Nucleus accumbens (tissue), 56 donors: ENCODE data around the gene ELMO3.

ENCODE experiments used
- DNase-seq, 56 donors: peaks; one replicate each; lab custom pipeline; 2025; lab: John Stamatoyannopoulos, UW

The ELMO3 gene

DNA sequence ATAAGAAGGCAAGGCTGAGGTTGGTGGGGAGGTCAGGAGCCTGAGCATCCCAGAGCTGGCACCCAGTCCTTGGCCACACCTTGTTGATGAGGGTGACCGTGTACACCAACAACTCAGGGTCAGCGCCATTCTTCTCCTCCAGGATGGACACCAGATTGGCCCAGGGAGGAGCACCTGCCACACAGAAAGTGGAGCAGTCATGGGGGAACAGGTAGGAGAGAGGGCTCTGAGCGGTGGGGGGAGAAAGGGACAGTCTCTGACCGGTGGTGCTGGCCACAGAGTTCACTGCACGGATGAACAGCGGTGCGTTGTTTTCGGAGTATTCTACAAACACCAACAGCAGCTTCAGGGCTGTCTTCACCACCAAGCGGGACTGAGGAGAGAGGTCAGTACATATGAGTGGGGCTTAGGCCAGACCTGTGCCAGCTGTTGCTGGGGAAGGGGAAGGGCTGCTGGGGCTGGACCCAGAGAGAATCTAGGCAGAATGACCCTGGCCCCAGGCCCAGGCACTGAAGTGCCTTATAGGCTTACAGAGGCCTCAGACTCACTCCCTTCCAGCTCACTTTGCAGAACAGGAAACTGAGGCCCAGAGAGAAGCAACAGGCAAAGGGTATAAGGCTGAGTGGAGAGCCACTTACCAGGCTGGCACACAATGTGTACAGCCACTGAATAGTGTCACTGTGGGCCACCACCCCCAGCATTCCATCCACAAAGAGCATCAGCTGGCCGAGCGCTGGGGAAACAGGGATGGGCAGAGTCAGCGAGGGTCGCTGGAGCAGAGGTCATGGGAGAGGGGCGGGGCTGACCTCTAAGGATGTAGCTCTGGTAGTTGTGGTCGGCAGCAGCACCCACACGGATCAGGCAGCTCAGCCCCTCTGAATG is 38.7 kb downstream of the ELMO3 start:
- DNase-seq, result no peak

GRCh38 chr16:67238278-67238575 is 39.3 kb downstream of the ELMO3 start:
- no peak for DNase-seq

DNA sequence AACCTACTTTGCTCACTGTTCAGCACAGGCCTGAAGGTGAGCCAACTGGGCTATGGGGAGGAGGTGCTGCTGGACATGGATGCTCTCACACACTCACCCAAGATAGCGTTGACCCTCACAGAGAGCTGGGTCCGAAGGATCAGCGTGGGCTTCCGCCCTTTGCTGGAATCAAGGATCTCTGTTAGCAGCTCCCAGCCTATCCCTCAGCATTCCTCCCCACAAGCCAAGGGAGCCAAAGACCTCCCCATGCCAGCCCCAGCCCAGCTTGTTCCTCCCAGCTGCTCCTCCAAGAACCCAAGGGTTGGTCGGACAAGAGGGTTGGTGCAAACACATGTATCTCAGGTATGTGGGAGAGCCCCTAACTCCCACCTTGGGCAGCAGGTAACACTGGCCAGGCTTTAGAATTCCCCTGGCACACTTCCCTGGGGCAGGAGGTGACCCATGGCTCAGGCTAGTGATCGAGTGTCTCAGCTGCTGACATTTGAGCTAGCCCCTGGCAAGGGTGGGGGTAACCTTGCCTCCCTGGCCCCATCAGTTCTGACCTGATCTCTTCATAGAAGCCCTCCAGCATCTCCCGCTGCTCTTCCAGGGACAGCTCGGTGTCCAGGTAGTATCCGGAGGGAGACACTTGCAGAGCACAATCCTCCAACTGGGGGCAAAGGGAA is 40.0 kb downstream of the ELMO3 start:
- no peak for DNase-seq

- DNase-seq, result no peak
Observed at GRCh38 chr16:67240506-67240905, 41.6 kb downstream of the ELMO3 start.

GRCh38 chr16:67241008-67241900 is 42.3 kb downstream of the ELMO3 start:
- peak in 4 of 56 donors; percentile 10 to 39 (median 36) for DNase-seq

GRCh38 chr16:67242138-67242730 is 43.3 kb downstream of the ELMO3 start:
- no peak for DNase-seq

GRCh38 chr16:67243481-67243880 is 44.5 kb downstream of the ELMO3 start:
- peak in 2 of 56 donors; percentile 10 to 16 for DNase-seq

DNA sequence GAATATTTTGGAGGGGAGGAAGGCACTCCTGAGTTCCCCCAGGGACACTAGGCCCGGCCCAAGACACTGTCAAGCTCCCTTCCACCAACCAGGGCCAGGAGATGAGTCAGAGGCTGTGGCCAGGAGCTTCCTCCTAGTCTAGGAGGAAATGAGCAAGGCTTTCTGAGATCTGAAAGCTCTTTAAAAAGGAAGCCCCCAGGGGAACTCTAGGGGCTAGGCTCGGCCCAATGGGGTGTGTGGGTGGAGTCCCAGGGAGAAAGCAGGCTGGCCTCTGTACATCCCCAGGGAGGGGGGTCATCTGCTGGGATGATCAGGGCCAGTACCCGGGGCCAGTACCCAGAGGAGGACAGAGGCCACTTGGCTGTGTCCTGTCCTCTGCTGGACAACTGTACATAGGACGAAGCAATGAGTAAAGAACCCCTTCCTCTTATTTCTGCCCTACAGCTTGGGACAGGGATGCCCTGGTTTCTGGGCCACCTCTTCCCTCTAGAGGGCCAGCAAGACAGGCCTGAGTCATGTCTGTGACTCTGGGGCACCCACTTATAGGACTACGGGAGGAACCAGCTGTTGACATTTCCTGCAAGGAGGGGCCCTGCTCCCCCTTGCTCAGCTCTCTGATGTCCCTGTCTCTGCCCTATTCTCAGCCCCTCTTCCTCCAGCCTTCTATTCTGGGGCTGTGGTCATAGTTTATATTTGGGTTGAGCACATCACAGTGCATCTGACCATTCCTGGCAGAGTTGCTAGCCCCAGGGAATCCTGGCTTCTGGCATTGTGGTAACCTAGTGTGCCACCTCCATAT is 45.7 kb downstream of the ELMO3 start:
- peak in 20 of 56 donors; percentile 13 to 60 (median 31) for DNase-seq

GRCh38 chr16:67245186-67245585 is 46.3 kb downstream of the ELMO3 start:
- no peak for DNase-seq

DNA sequence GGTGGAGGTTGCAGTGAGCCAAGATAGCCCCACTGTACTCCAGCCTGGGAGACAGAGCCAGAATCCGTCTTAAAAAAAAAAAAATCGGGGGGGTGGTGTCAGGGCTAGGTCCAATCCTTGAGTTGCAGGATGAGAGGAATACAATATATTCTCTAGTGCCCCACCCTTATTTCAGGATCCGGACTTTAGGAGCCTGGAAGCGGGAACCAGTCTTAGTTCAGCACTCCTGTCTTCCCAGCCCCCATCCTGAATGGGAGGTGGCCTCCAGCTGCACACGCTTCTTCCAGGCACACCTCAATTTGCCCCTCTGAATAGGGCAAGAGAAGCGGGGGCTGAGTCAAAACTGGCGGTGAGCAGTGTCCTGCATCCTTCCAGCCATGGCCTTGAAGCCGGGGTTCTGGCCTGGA is 46.7 kb downstream of the ELMO3 start:
- no peak for DNase-seq

DNA sequence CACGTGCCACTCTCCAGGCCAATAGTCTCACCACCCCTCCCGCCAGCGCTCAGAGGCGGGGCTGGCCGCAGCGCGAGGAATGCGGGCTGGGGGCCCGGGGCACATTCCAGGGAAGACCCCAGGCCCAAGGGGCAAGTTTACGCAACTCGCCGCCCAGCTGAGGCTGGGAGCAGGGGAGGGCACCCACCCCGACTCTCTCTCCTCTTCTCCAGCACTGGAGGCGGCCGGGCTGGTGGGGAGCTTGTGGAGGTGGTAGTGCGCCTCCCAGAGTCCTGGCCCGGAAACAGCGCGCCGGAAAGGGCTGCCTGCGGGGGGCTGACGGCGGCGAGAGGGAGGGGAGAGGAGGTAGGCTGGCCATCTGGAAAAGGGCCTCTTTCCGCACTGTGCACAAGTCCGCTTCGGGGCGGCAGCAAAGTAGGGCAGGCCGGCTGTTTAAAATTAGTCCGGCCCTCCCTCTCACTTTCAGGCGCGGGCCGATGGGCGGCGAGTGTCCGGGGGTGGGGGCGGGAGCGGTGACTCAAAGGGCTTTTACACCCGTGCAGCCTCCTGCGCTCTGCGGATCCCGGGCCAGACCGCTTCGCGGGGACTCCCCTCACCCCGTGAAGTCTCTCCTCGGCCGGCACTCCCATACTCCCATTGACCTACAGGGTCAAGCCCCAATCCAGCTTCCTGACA is 47.3 kb downstream of the ELMO3 start:
- peak in 40 of 56 donors; percentile 14 to 80 (median 50) for DNase-seq

- DNase-seq, result peak in 2 of 56 donors; percentile 35 to 54
Observed at GRCh38 chr16:67246756-67247191, 47.8 kb downstream of the ELMO3 start.

- peak in 55 of 56 donors; percentile 45 to 95 (median 86) for DNase-seq
Observed at GRCh38 chr16:67247192-67248072, 48.5 kb downstream of the ELMO3 start, which contains the start of gene FHOD1. FHOD1 (minus strand) TSS chr16:67247481; CDS start chr16:67247410, 71 bp downstream.

DNA sequence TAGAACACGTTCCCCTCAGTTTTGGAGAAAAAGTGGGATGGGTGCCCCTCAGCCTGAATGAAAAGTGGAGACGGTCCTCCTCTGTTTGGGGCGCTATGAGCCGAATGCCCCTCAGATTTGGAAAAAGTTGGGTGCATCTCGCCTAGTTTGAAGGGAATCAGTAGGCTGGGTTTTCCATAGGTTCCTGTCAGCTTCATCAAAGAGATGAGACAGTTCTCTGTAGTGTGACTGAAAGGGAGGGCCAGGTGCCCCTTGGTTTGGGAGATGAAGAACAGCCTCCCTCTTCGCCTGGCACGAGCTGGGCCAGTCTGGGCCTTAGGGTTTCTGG is 49.1 kb downstream of the ELMO3 start:
- no peak for DNase-seq

- DNase-seq, result peak in 4 of 56 donors; percentile 7 to 55 (median 21)
Observed at GRCh38 chr16:67248401-67249177, 49.7 kb downstream of the ELMO3 start, which contains the start of gene SLC9A5. SLC9A5 (plus strand) TSS chr16:67248979; CDS start chr16:67249015, 36 bp downstream.

GRCh38 chr16:67249178-67250044 is 50.5 kb downstream of the ELMO3 start:
- DNase-seq, result peak in 4 of 56 donors; percentile 20 to 49 (median 26)
